WTC11 (cell line): ENCODE results near the gene CXCL6. TPM values are rescaled to one million over a fixed set of nuclear protein-coding genes. Genes with fewer than 3 reads are reported as not detected.

Source experiments
- ELF4 ChIP-seq: sonication (generic); formaldehyde crosslinking; IDR thresholded peaks from 2 replicates; pipeline ENCODE4 v1.8.1; 2022; ENCODE audit warnings: low read depth, mild to moderate bottlenecking, moderate library complexity, missing genetic modification reagents
- FOXP4 ChIP-seq: sonication (generic); formaldehyde crosslinking; IDR thresholded peaks from 2 replicates; pipeline ENCODE4 v1.8.0; 2022; ENCODE audit warnings: mild to moderate bottlenecking, missing genetic modification reagents
- HMGXB4 ChIP-seq: sonication (generic); formaldehyde crosslinking; IDR thresholded peaks from 2 replicates; pipeline ENCODE4 v1.8.1; 2023; ENCODE audit warnings: mild to moderate bottlenecking, moderate library complexity, missing genetic modification reagents
- KAT7 ChIP-seq: sonication (generic); formaldehyde crosslinking; IDR thresholded peaks from 2 replicates; pipeline ENCODE4 v1.8.1; 2023; ENCODE audit warnings: missing genetic modification reagents, mild to moderate bottlenecking, borderline replicate concordance
- MXD4 ChIP-seq: fragments of 250-450 bp; sonication (Bioruptor Pico); IDR thresholded peaks from 2 replicates; pipeline ENCODE4 v1.8.0; 2021; ENCODE audit warnings: mild to moderate bottlenecking, moderate library complexity, borderline replicate concordance
- MYBL2 ChIP-seq: sonication (generic); formaldehyde crosslinking; IDR thresholded peaks from 2 replicates; pipeline ENCODE4 v1.8.1; 2023; ENCODE audit warnings: mild to moderate bottlenecking, moderate library complexity, missing genetic modification reagents
- NFYB ChIP-seq: sonication (generic); formaldehyde crosslinking; conservative IDR thresholded peaks from 2 replicates; pipeline ENCODE4 v1.8.0; 2022; ENCODE audit warnings: low read depth, missing genetic modification reagents
- OVOL2 ChIP-seq: fragments of 250-450 bp; sonication (Bioruptor Pico); IDR thresholded peaks from 2 replicates; pipeline ENCODE4 v1.9.0; 2021; ENCODE audit warnings: mild to moderate bottlenecking, borderline replicate concordance
- PRDM15 ChIP-seq: sonication (generic); formaldehyde crosslinking; IDR thresholded peaks from 2 replicates; pipeline ENCODE4 v1.8.0; 2022; ENCODE audit warnings: missing genetic modification reagents
- ZNF317 ChIP-seq: sonication (generic); formaldehyde crosslinking; IDR thresholded peaks from 2 replicates; pipeline ENCODE4 v1.8.1; 2023; ENCODE audit warnings: low read depth, mild to moderate bottlenecking, moderate library complexity, missing genetic modification reagents, borderline replicate concordance
- ZNF396 ChIP-seq: fragments of 250-450 bp; sonication (Bioruptor Pico); IDR thresholded peaks from 2 replicates; pipeline ENCODE4 v1.8.0; 2021; ENCODE audit warnings: mild to moderate bottlenecking, moderate library complexity, borderline replicate concordance
- ZNF532 ChIP-seq: fragments of 250-450 bp; sonication (Bioruptor Pico); IDR thresholded peaks from 2 replicates; pipeline ENCODE4 v1.9.0; 2021; ENCODE audit warnings: mild to moderate bottlenecking, borderline replicate concordance
- total RNA-seq: library from RNA; stranded (reverse); gene quantifications from 3 replicates; pipeline ENCODE4 v1.2.3, GENCODE V29; 2021
- TF ChIP-seq, protein P1 (sequence below): sonication (generic); formaldehyde crosslinking; IDR thresholded peaks from 2 replicates; pipeline ENCODE4 v1.8.0; 2022; ENCODE audit warnings: mild to moderate bottlenecking, missing genetic modification reagents
- TF ChIP-seq, protein P2 (sequence below): sonication (generic); formaldehyde crosslinking; IDR thresholded peaks from 2 replicates; pipeline ENCODE4 v1.8.1; 2023; ENCODE audit warnings: mild to moderate bottlenecking, missing genetic modification reagents, borderline replicate concordance
- TF ChIP-seq, protein P3 (sequence below): sonication (generic); formaldehyde crosslinking; IDR thresholded peaks from 2 replicates; pipeline ENCODE4 v1.8.1; 2022; ENCODE audit warnings: low read depth, mild to moderate bottlenecking, moderate library complexity, missing genetic modification reagents, borderline replicate concordance
- TF ChIP-seq, protein P4 (sequence below): sonication (generic); formaldehyde crosslinking; IDR thresholded peaks from 2 replicates; pipeline ENCODE4 v1.8.1; 2022; ENCODE audit warnings: mild to moderate bottlenecking, moderate library complexity, missing genetic modification reagents

The CXCL6 gene
- total RNA-seq, 1 experiment from 2014 or later = 4.9 TPM

DNA sequence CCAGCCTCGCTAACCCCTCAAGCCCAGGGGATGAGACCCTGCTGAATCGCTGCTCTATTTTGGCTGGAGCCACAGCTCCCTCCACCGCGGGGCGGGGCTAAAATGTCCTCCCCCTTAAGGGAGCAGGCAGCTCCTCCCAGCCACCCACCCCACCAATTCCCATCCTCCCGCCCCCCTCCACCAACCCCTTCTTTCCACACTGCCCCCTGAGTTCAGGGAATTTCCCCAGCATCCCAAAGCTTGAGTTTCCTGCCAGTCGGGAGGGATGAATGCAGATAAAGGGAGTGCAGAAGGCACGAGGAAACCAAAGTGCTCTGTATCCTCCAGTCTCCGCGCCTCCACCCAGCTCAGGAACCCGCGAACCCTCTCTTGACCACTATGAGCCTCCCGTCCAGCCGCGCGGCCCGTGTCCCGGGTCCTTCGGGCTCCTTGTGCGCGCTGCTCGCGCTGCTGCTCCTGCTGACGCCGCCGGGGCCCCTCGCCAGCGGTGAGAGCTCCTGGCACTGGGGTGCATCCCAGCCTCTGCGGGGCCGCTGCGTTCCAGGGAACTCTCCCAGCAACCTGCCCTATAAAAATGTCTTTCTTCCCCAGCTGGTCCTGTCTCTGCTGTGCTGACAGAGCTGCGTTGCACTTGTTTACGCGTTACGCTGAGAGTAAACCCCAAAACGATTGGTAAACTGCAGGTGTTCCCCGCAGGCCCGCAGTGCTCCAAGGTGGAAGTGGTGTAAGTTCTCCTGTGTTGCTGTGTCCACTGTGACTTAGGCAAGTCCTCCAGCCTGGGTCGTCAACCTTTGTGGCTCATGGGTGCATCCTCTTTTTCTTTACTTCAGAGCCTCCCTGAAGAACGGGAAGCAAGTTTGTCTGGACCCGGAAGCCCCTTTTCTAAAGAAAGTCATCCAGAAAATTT is at the start of gene CXCL6 (continued):
- TF ChIP-seq FOXP4 (CRISPR knock-in tag) = peak; percentile 69; the same call in 1 of the 2 replicates
- no peak for TF ChIP-seq OVOL2 (CRISPR knock-in tag)
- no peak for TF ChIP-seq ZNF532 (CRISPR knock-in tag)
- TF ChIP-seq NFYB (CRISPR knock-in tag) = no peak
- TF ChIP-seq ELF4 (CRISPR knock-in tag) = no peak
- TF ChIP-seq KAT7 = peak; percentile 52; the same call in 1 of the 2 replicates
- TF ChIP-seq MXD4 (CRISPR knock-in tag) = no peak
- no peak for TF ChIP-seq ZNF317
- TF ChIP-seq, protein P1, sequence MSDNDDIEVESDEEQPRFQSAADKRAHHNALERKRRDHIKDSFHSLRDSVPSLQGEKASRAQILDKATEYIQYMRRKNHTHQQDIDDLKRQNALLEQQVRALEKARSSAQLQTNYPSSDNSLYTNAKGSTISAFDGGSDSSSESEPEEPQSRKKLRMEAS (CRISPR knock-in tag) = 0 out of 2 replicates have a peak, but pooled peaks have one; percentile 51
- TF ChIP-seq, protein P2, sequence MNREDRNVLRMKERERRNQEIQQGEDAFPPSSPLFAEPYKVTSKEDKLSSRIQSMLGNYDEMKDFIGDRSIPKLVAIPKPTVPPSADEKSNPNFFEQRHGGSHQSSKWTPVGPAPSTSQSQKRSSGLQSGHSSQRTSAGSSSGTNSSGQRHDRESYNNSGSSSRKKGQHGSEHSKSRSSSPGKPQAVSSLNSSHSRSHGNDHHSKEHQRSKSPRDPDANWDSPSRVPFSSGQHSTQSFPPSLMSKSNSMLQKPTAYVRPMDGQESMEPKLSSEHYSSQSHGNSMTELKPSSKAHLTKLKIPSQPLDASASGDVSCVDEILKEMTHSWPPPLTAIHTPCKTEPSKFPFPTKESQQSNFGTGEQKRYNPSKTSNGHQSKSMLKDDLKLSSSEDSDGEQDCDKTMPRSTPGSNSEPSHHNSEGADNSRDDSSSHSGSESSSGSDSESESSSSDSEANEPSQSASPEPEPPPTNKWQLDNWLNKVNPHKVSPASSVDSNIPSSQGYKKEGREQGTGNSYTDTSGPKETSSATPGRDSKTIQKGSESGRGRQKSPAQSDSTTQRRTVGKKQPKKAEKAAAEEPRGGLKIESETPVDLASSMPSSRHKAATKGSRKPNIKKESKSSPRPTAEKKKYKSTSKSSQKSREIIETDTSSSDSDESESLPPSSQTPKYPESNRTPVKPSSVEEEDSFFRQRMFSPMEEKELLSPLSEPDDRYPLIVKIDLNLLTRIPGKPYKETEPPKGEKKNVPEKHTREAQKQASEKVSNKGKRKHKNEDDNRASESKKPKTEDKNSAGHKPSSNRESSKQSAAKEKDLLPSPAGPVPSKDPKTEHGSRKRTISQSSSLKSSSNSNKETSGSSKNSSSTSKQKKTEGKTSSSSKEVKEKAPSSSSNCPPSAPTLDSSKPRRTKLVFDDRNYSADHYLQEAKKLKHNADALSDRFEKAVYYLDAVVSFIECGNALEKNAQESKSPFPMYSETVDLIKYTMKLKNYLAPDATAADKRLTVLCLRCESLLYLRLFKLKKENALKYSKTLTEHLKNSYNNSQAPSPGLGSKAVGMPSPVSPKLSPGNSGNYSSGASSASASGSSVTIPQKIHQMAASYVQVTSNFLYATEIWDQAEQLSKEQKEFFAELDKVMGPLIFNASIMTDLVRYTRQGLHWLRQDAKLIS = no peak
- TF ChIP-seq HMGXB4 = no peak
- TF ChIP-seq PRDM15 (CRISPR knock-in tag) = no peak
- TF ChIP-seq, protein P3, sequence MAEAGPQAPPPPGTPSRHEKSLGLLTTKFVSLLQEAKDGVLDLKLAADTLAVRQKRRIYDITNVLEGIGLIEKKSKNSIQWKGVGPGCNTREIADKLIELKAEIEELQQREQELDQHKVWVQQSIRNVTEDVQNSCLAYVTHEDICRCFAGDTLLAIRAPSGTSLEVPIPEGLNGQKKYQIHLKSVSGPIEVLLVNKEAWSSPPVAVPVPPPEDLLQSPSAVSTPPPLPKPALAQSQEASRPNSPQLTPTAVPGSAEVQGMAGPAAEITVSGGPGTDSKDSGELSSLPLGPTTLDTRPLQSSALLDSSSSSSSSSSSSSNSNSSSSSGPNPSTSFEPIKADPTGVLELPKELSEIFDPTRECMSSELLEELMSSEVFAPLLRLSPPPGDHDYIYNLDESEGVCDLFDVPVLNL (CRISPR knock-in tag) = no peak
- TF ChIP-seq, protein P4, sequence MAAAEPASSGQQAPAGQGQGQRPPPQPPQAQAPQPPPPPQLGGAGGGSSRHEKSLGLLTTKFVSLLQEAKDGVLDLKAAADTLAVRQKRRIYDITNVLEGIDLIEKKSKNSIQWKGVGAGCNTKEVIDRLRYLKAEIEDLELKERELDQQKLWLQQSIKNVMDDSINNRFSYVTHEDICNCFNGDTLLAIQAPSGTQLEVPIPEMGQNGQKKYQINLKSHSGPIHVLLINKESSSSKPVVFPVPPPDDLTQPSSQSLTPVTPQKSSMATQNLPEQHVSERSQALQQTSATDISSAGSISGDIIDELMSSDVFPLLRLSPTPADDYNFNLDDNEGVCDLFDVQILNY = no peak
- no peak for TF ChIP-seq MYBL2 (CRISPR knock-in tag)
- TF ChIP-seq ZNF396 = no peak
